Stimulated activated CD8-positive, alpha-beta memory T cell treated with anti-CD3 and anti-CD28 coated beads, Interleukin-15, amount 100 ng/mL, for 24 hours (primary cell): ENCODE measurements around the gene PRSS23.

ENCODE experiments used
- DNase-seq: peaks from one replicate; pipeline ENCODE4 v3.0.0-alpha.2; 2020; ENCODE audit warnings: low read depth

The PRSS23 gene

GRCh38 chr11:86790867-86791849 lies 9.2 kb upstream of the PRSS23 start:
- no peak for DNase-seq

DNA sequence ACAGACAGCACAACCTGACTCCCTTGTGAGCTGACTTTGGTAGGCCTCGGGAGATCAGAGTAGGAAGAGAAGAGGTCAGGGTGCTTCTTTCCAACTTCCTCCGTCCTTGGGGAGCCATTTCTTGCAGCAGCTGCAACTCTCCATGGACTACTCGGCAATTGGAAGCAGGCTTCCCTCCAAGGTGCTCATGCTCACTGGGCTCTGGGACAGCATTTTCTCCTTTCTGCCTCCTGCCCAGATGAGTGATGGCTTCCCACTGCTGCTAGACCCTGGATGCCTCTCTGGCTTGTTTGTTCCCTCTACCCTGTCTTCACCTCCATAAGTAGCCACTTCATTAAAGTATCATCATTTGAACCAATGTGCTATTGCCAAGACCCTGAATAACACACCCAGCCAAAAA lies 8.2 kb upstream of the PRSS23 start:
- no peak for DNase-seq

DNA sequence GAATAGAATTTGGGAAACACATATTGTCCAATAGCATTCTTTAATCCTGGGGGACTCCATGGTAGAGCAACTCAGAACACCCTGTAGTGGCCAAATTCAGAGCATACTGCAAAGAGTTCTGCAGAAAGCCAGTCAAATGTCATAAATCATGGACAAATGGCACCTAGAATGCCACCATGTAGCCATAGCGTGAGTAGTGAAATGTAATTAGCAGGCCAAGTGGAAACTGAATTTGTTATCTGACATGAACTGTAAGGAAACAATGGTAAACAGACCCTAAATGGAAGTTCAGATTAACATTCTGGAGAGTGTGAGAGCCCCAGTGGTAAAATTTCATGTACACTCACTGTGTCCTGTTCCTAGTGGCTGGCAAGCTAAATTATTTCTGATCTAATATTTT lies 7.0 kb upstream of the PRSS23 start:
- DNase-seq, result no peak

- DNase-seq, result no peak
Observed at GRCh38 chr11:86795511-86795910, 4.8 kb upstream of the PRSS23 start.

DNA sequence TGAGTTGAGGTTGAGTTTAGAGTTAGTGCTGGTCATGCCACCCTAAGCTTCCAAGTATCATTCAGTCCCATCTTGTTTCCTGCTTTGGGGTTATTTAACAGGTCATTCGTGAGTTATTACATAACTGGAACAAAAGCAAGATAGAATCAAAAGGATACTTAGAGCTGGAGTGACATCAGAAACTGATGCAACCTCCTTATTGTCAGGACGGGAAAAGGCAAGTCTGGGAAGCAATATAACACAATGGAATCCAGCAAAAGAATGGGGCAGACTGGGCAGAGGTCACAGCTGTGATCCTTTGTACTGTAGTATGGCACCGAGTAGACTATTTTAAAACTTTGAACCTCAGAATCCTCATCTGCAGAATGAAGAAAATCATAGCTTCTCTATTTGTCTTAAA lies 4.4 kb upstream of the PRSS23 start:
- DNase-seq, result no peak

GRCh38 chr11:86797133-86797532 lies 3.2 kb upstream of the PRSS23 start:
- DNase-seq, result no peak

DNA sequence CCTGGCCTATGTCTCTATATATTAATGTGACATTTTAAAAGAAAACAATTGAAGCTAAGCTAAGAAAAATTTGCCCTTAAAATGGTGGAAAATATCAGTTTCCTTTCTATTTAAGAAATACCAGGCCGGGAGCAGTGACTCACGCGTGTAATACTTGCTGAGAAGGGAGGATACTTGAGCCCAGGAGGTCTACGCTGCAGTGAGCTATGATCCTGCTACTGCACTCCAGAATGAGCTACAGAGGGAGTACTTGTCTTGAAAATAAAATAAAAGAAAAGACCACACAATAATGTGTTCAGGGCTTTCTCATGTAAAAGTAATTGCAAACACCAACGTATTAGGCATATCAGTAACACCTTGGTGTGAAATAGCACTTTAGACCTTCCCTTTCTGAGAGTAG lies 1.4 kb upstream of the PRSS23 start:
- DNase-seq, result no peak

DNA sequence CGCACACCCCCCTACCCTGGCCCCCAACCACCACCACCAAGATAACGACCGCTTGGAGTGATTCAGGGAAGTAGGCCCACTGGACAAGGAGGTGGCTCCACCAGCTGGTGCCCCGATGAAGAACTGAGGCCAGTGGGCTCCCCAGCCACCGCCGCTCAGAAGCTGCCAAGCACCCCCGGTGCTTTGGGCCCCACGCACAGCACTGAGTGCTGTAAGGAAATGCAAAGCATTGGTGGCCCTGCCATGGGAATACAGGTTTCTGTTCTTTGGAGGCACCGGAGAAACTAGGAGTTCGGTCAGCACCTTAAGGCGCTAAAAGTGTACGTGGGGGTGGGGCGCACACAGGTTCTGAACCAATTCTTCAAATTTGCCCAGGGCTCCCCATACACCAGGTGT lies 664 bp upstream of the PRSS23 start:
- DNase-seq, result no peak

- DNase-seq, result no peak
Observed at GRCh38 chr11:86800960-86801272, 574 bp downstream of the PRSS23 start.

GRCh38 chr11:86801364-86801763 lies 1.0 kb downstream of the PRSS23 start:
- no peak for DNase-seq

DNA sequence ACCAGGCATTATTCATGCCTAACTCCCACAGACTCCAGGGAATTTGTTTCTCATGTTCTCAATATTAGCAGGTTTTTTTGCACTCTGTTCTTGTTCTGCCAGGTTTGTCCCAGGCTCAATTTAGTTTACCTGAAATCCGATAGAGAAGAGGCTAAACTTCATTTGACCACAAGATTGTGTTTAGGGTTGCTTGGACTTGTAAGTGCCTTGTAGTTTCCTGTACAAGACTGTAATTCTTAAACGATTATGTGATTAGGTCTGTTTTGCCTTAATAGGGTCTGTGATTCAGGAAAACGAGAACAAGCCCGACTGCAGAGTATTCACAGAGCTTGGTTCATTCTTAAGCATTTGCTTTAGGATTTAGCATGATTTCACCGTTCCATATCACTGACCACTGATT lies 1.8 kb downstream of the PRSS23 start:
- DNase-seq, result no peak

DNA sequence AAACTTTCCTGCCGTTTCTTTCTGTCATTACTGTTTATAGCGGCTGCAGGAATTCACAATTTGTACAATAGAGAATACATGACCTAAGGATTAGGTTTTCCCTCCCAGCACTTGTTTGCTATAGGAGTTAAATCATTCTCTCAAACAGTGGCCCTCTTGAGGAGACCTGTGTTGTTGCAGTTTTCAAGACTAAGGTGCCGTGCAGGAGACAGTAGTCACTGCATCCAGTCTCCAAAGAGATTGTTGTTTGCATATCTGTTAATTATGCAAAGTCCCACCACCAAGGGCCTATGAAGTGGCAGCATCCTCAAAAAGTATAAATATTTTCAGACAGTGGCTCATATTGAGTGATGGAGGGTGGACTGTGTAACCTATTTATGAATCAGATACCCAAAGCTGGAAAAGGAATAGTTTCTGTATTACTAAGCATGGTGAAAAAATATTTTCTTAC lies 2.3 kb downstream of the PRSS23 start:
- DNase-seq, result no peak

GRCh38 chr11:86803136-86804045 lies 3.0 kb downstream of the PRSS23 start:
- DNase-seq, result no peak

DNA sequence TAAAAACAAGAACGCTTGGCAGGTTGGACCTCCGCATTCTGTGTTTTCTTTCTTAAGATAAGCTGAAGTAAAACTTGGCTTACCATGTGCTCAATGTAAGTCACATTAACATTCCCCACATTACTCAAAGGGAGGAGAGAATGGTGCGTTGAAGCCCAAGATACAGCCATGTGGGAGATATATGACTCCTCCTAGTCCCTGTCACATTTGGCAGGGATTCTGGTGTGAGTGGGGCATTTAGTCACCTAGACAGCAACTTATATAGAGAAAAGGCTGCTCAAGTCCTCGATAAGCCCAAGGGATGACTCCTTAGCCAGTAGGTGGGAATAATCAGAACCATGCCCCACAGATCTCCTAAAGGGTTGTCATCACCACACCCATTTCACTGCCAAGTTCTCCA lies 4.6 kb downstream of the PRSS23 start:
- DNase-seq, result no peak

DNA sequence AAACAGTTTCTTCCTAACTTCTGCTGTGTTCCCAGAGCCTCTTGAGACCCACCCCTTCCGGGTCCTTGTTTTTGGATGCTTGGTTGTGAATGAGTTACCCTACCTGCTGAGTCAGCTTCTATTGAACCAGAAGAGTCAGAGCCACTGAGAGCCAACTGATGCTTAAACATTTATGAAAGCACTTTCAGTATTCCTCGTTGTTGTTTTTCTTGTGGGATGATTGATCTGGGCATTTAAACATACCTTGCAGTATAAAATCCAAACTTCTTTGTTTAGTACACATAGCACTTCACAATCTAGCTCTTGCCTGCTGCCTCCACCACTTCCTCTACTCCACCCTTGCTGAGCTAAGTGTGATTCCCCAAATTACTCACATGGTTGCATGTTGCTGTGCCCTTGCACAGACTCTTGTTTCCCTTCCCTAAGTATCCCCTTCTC lies 5.5 kb downstream of the PRSS23 start:
- no peak for DNase-seq

- no peak for DNase-seq
Observed at GRCh38 chr11:86806903-86807302, 6.6 kb downstream of the PRSS23 start.

DNA sequence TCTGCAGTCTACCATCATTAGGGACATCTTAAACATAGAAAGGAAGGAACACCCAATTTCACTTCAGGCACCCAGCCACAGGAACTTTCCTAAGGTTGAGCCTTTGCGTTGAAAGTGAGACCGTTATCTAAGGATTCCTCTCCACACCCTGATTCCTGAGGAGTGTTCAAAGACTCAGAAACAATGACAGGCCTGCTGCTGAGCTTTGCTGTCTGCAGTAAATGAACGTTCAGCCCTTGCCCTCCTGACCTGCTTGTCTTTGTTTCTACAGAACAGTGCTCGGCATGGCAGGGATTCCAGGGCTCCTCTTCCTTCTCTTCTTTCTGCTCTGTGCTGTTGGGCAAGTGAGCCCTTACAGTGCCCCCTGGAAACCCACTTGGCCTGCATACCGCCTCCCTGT lies 7.0 kb downstream of the PRSS23 start:
- DNase-seq, result no peak

DNA sequence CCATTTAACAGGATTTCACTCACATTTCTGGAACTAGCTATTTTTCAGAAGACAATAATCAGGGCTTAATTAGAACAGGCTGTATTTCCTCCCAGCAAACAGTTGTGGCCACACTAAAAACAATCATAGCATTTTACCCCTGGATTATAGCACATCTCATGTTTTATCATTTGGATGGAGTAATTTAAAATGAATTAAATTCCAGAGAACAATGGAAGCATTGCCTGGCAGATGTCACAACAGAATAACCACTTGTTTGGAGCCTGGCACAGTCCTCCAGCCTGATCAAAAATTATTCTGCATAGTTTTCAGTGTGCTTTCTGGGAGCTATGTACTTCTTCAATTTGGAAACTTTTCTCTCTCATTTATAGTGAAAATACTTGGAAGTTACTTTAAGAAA lies 9.2 kb downstream of the PRSS23 start:
- no peak for DNase-seq

GRCh38 chr11:86810288-86810687 lies 9.9 kb downstream of the PRSS23 start:
- DNase-seq, result no peak

- no peak for DNase-seq
Observed at GRCh38 chr11:86811637-86812321, 11.4 kb downstream of the PRSS23 start.

GRCh38 chr11:86812322-86812670 lies 12.0 kb downstream of the PRSS23 start:
- DNase-seq, result no peak

- DNase-seq, result no peak
Observed at GRCh38 chr11:86812981-86813380, 12.6 kb downstream of the PRSS23 start.

GRCh38 chr11:86814775-86815174 lies 14.4 kb downstream of the PRSS23 start:
- no peak for DNase-seq
